Activated effector memory CD4-positive, alpha-beta T cell treated with Interleukin-2 at 50 U/mL for 16 hours (primary cell): ENCODE data around the gene TRIM24.
"Not testable (repeated sequence)": the region's sequence is repeated elsewhere in the genome, so short reads cannot be mapped to it uniquely, and the experiment has no call there.

Source experiments
- DNase-seq: peaks from one replicate; pipeline ENCODE4 v3.0.0-alpha.2; 2020

TRIM24 gene

GRCh38 chr7:138499340-138499739 lies 39.3 kb downstream of the TRIM24 start:
- no peak for DNase-seq

GRCh38 chr7:138500303-138500702 lies 40.2 kb downstream of the TRIM24 start:
- DNase-seq: not testable (repeated sequence)

- no peak for DNase-seq
These were observed 40.8 kb downstream of the TRIM24 start for GRCh38 chr7:138500892-138501291.

- no peak for DNase-seq
These were observed 42.1 kb downstream of the TRIM24 start for GRCh38 chr7:138502023-138502767.

- no peak for DNase-seq
These were observed 45.4 kb downstream of the TRIM24 start for GRCh38 chr7:138505361-138505873.

- no peak for DNase-seq
These were observed 46.7 kb downstream of the TRIM24 start for GRCh38 chr7:138506764-138507163.

GRCh38 chr7:138510003-138510402 lies 49.9 kb downstream of the TRIM24 start:
- DNase-seq: no peak

- DNase-seq: no peak
These were observed 52.2 kb downstream of the TRIM24 start for GRCh38 chr7:138512092-138512858.

GRCh38 chr7:138512885-138513284 lies 52.8 kb downstream of the TRIM24 start:
- DNase-seq: no peak

- no peak for DNase-seq
These were observed 53.3 kb downstream of the TRIM24 start for GRCh38 chr7:138513344-138513871.

- no peak for DNase-seq
These were observed 54.0 kb downstream of the TRIM24 start for GRCh38 chr7:138514044-138514443.

GRCh38 chr7:138515001-138515528 lies 55.0 kb downstream of the TRIM24 start:
- no peak for DNase-seq

GRCh38 chr7:138519061-138519798 lies 59.2 kb downstream of the TRIM24 start:
- no peak for DNase-seq

- no peak for DNase-seq
These were observed 60.7 kb downstream of the TRIM24 start for GRCh38 chr7:138520742-138521141.

GRCh38 chr7:138521837-138522461 lies 61.9 kb downstream of the TRIM24 start:
- no peak for DNase-seq

- DNase-seq: no peak
These were observed 64.2 kb downstream of the TRIM24 start for GRCh38 chr7:138524259-138524658.

- DNase-seq: no peak
These were observed 65.7 kb downstream of the TRIM24 start for GRCh38 chr7:138525757-138526156.

GRCh38 chr7:138527746-138528223 lies 67.7 kb downstream of the TRIM24 start:
- no peak for DNase-seq

- DNase-seq: not testable (repeated sequence)
These were observed 76.8 kb downstream of the TRIM24 start for GRCh38 chr7:138536833-138537232.

- DNase-seq: no peak
These were observed 78.5 kb downstream of the TRIM24 start for GRCh38 chr7:138538518-138538917.

GRCh38 chr7:138538997-138539644 lies 79.1 kb downstream of the TRIM24 start:
- no peak for DNase-seq

- no peak for DNase-seq
These were observed 82.1 kb downstream of the TRIM24 start for GRCh38 chr7:138542183-138542582.
